Osteocyte (in vitro differentiated cells): ENCODE results near the gene OAT. TPM values are rescaled to one million over a fixed set of nuclear protein-coding genes. Genes with fewer than 3 reads are reported as not detected.

ENCODE experiments used
- DNase-seq: peaks from one replicate; pipeline ENCODE4 v3.0.0; 2021; ENCODE audit warnings: mixed read lengths; ENCODE audit not compliant: unreplicated experiment; ENCODE audit errors: extremely low spot score
- H3K27ac Mint-ChIP-seq: one replicate; pipeline ENCODE4 v1.8.0; 2021; ENCODE audit warnings: mild to moderate bottlenecking, mixed read lengths; ENCODE audit not compliant: unreplicated experiment
- H3K27me3 Mint-ChIP-seq: one replicate; pipeline ENCODE4 v1.8.0; 2021; ENCODE audit warnings: mixed read lengths; ENCODE audit not compliant: unreplicated experiment
- H3K36me3 Mint-ChIP-seq: one replicate; pipeline ENCODE4 v1.8.0; 2021; ENCODE audit warnings: mixed read lengths; ENCODE audit not compliant: unreplicated experiment
- H3K4me1 Mint-ChIP-seq: one replicate; pipeline ENCODE4 v1.8.0; 2021; ENCODE audit warnings: mixed read lengths; ENCODE audit not compliant: unreplicated experiment
- H3K4me3 Mint-ChIP-seq: one replicate; pipeline ENCODE4 v1.8.0; 2021; ENCODE audit warnings: mild to moderate bottlenecking, moderate library complexity, mixed read lengths; ENCODE audit not compliant: unreplicated experiment
- H3K9me3 Mint-ChIP-seq: one replicate; pipeline ENCODE4 v1.8.0; 2021; ENCODE audit warnings: mixed read lengths; ENCODE audit not compliant: unreplicated experiment
- total RNA-seq: library from RNA; stranded (reverse); gene quantifications from 2 replicates; pipeline ENCODE4 v1.2.1, GENCODE V29; 2021
- TF ChIP-seq, protein P1 (sequence below): fragments of 200-600 bp; sonication (generic); IDR thresholded peaks from 2 replicates; pipeline ENCODE4 v1.5.0; 2021; ENCODE audit warnings: antibody characterized with exemption, mild to moderate bottlenecking, moderate library complexity

The OAT gene
- total RNA-seq, 1 donor from 2014 or later, result 122 TPM

DNA sequence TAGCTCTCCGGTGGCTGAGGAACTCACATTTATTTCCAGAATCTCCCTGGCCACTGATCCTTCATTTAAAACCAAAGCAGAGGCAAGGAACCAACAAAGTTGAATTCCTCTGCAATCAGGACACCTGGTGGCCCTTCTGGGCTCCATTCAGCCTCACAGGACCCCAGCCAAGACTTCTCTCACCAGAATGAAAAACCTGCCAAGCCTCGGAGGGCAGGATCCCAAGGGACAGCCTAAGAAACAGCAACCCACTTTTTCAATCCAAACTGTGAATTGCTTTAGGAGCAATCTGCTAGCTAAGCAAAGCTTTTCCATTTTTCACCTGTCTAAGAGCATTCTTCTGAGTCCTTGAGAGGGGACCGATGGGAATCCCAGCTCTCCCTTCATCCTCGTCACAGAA lies 34.6 kb downstream of the OAT start:
- Mint-ChIP-seq H3K4me1 (peaks cover 2% of the 10 kb centered on the region), H3K9me3 (no peaks in the 10 kb centered on the region), H3K4me3 (no peak overlapping the region), H3K36me3 (no peaks in the 10 kb centered on the region), H3K27me3 (peaks cover 5% of the 10 kb centered on the region), H3K27ac (no peak overlapping the region)
- no peak for DNase-seq
- TF ChIP-seq, protein P1, sequence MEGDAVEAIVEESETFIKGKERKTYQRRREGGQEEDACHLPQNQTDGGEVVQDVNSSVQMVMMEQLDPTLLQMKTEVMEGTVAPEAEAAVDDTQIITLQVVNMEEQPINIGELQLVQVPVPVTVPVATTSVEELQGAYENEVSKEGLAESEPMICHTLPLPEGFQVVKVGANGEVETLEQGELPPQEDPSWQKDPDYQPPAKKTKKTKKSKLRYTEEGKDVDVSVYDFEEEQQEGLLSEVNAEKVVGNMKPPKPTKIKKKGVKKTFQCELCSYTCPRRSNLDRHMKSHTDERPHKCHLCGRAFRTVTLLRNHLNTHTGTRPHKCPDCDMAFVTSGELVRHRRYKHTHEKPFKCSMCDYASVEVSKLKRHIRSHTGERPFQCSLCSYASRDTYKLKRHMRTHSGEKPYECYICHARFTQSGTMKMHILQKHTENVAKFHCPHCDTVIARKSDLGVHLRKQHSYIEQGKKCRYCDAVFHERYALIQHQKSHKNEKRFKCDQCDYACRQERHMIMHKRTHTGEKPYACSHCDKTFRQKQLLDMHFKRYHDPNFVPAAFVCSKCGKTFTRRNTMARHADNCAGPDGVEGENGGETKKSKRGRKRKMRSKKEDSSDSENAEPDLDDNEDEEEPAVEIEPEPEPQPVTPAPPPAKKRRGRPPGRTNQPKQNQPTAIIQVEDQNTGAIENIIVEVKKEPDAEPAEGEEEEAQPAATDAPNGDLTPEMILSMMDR, result peak; percentile 27

DNA sequence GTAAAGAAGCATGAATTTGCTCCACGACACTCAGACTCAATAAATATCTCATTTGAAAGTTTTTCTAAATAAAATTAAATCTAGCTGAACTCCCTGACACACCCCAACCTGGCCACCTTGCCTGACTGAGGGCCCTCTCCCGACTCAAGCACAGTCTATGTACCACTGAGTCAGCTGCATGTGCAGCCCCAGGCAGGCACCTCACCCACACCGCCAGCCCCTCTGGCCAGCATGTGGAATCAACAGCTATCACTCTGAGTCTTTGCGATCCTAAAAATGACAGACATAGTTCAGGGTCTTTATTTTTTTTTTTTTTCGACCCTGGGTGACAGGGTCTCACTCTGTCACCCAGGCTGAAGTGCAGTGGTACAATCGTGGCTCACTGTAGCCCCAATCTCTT lies 35.2 kb downstream of the OAT start:
- Mint-ChIP-seq H3K27ac (no peak overlapping the region), H3K4me3 (no peak overlapping the region), H3K9me3 (no peaks in the 10 kb centered on the region), H3K27me3 (peaks cover 9% of the 10 kb centered on the region), H3K36me3 (no peaks in the 10 kb centered on the region), H3K4me1 (peaks cover 6% of the 10 kb centered on the region)
- TF ChIP-seq, protein P1, result no peak
- DNase-seq, result no peak

DNA sequence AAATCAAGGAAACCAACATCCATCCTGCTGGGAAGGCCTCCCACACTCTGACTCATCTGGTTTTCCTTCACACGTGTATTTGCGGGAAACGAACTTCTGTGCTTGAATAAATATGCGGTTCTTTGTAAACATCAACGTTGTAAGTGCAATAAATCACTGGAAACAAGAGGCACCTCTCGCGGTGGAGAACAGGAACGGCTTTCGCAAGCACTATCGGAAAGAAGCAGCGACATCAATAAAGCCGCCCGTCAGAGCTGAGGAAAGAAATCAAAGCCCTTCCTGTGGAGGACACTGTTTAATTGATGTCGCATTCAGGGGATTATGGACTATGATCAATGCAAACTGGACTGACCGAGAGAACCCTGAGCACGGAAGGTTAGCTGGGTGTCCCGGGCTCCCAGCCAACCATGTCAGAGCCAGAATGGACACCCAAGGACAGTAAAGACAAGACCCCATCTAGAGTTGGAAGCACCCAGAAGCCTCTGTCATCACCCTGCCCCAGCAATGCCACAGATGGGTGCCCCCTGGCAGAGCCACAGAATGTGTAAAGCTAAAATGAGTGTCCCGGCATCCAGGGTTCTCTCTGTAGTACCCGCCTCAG lies 37.6 kb downstream of the OAT start:
- no peak overlapping the region for H3K4me3 Mint-ChIP-seq
- H3K36me3 Mint-ChIP-seq, result no peaks in the 10 kb centered on the region
- peaks cover 4% of the 10 kb centered on the region for H3K4me1 Mint-ChIP-seq
- H3K9me3 Mint-ChIP-seq, result no peaks in the 10 kb centered on the region
- no peak overlapping the region for H3K27ac Mint-ChIP-seq
- H3K27me3 Mint-ChIP-seq, result peaks cover 23% of the 10 kb centered on the region
- TF ChIP-seq, protein P1, result no peak
- DNase-seq, result no peak

DNA sequence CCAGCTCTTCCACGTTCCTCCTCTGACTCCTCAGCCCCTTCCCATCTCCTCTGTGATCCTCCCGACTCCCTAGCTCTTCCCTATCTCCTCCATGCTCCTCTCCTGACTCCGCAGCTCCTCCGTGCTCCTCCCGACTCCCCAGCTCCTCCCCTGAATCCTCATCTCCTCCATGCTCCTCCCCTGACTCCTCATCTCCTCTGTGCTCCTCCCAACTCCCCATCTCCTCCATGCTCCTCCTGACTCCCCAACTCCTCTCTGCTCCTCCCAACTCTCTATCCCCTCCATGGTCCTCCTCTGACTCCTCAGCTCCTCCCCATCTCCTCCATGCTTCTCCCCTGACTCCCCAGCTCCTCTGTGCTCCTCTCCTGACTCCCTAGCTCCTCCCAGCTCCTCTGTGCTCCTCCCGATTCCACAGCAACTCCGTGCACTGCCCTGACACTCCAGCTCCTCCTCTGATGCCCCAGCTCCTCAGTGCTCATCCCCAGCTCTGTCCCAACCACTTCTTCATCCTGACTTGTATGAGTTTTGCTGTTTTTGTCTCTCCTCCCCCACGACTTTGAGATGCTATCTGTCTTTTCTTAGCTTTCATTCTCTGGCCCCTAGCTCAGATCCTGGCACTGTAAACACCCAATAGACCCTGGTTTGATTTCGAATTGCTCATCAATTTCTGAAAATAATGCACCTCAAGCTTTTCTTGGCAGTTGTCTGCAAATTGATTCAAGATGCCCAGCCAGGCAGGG lies 38.3 kb downstream of the OAT start:
- Mint-ChIP-seq H3K9me3 (no peaks in the 10 kb centered on the region), H3K36me3 (no peaks in the 10 kb centered on the region), H3K27me3 (peaks cover 23% of the 10 kb centered on the region), H3K27ac (no peak overlapping the region), H3K4me1 (peaks cover 4% of the 10 kb centered on the region), H3K4me3 (no peak overlapping the region)
- TF ChIP-seq, protein P1, result no peak
- no peak for DNase-seq

DNA sequence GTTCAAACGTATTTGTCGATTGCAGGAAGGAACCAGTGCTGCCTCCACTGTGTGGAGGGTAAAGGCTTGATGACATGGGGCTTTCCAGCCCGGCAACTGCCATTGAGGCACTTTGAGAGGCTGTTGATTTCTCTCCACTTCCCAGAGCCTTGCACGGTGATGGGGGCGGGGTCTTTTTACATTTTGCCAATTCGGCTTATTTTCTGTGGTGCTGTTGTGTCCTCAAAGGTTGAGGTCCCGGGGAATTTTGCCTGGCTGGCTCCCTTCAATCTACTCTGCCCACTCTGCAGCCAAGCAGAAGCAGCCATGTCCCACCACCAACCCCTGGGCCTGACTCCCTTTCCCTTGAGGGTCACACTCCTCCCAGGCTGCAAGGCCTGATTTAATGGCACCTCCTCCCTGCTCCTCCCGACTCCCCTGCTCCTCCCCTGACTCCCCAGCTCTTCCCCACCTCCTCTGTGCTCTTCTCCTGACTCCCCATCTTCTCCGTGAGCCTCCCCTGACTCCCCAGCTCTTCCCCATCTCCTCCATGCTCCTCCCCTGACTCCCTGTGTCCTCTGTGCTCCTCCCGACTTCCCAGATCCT lies 39.0 kb downstream of the OAT start:
- Mint-ChIP-seq H3K36me3 (no peaks in the 10 kb centered on the region), H3K9me3 (no peaks in the 10 kb centered on the region), H3K4me1 (peaks cover 4% of the 10 kb centered on the region), H3K27ac (no peak overlapping the region), H3K27me3 (peaks cover 25% of the 10 kb centered on the region), H3K4me3 (no peak overlapping the region)
- no peak for DNase-seq
- TF ChIP-seq, protein P1, result no peak
